Mucosa of gallbladder (tissue), 1 donor: Measurements from ENCODE around the gene NDFIP2. TPM values are rescaled to one million over a fixed set of nuclear protein-coding genes. Genes with fewer than 3 reads are reported as not detected.

Source experiments
- DNase-seq: peaks from one replicate; pipeline ENCODE4 v3.0.0-alpha.2; 2020; ENCODE audit warnings: low spot score
- total RNA-seq: library from RNA; stranded (reverse); gene quantifications from one replicate; pipeline ENCODE4 v1.2.1, GENCODE V29; 2021
- donor health status: DM: no; HTN: no; CAD: no.

NDFIP2 gene
- total RNA-seq, 1 donor from 2014 or later: 46.7 TPM

- DNase-seq: no peak
Observed at GRCh38 chr13:79458436-79458835, 22.5 kb upstream of the NDFIP2 start.

GRCh38 chr13:79459906-79460305 lies 21.0 kb upstream of the NDFIP2 start:
- no peak for DNase-seq

GRCh38 chr13:79462895-79463294 lies 18.1 kb upstream of the NDFIP2 start:
- DNase-seq: no peak

GRCh38 chr13:79463604-79464003 lies 17.4 kb upstream of the NDFIP2 start:
- DNase-seq: no peak

GRCh38 chr13:79466872-79467271 lies 14.1 kb upstream of the NDFIP2 start:
- DNase-seq: no peak

GRCh38 chr13:79468402-79468801 lies 12.6 kb upstream of the NDFIP2 start:
- DNase-seq: no peak

- no peak for DNase-seq
Observed at GRCh38 chr13:79468819-79469218, 12.1 kb upstream of the NDFIP2 start.

GRCh38 chr13:79469608-79470007 lies 11.3 kb upstream of the NDFIP2 start:
- DNase-seq: no peak

- no peak for DNase-seq
Observed at GRCh38 chr13:79470666-79471065, 10.3 kb upstream of the NDFIP2 start.

- DNase-seq: no peak
Observed at GRCh38 chr13:79475569-79475968, 5.4 kb upstream of the NDFIP2 start.

GRCh38 chr13:79477968-79478367 lies 3.0 kb upstream of the NDFIP2 start:
- DNase-seq: no peak

GRCh38 chr13:79479882-79480281 lies 1.1 kb upstream of the NDFIP2 start:
- DNase-seq: no peak

- no peak for DNase-seq
Observed at GRCh38 chr13:79481685-79482052, 714 bp downstream of the NDFIP2 start.

GRCh38 chr13:79482281-79482970 lies 1.5 kb downstream of the NDFIP2 start:
- DNase-seq: no peak

GRCh38 chr13:79483086-79483706 lies 2.2 kb downstream of the NDFIP2 start:
- DNase-seq: no peak

- DNase-seq: peak; percentile 46
Observed at GRCh38 chr13:79485014-79485811, 4.3 kb downstream of the NDFIP2 start.

GRCh38 chr13:79486433-79487188 lies 5.7 kb downstream of the NDFIP2 start:
- DNase-seq: no peak

GRCh38 chr13:79490326-79490725 lies 9.4 kb downstream of the NDFIP2 start:
- no peak for DNase-seq

- DNase-seq: no peak
Observed at GRCh38 chr13:79490824-79491223, 9.9 kb downstream of the NDFIP2 start.

GRCh38 chr13:79491715-79492114 lies 10.8 kb downstream of the NDFIP2 start:
- DNase-seq: no peak

GRCh38 chr13:79492313-79492798 lies 11.4 kb downstream of the NDFIP2 start:
- DNase-seq: no peak
